ENCODE data around the gene CPPED1. TPM values are rescaled to one million over a fixed set of nuclear protein-coding genes. Genes with fewer than 3 reads are reported as not detected.
"Not testable (repeated sequence)": the region's sequence is repeated elsewhere in the genome, so short reads cannot be mapped to it uniquely, and the experiment has no call there.

The CPPED1 gene
- total and polyA plus RNA-seq, 7 donors: 9.5 to 23.8 (median 11.1) TPM

- intact Hi-C loops (cut with DNase I): no loop called here
- H3K4me1 ChIP-seq: no peaks in the 10 kb centered on the region
- no peak for TF ChIP-seq EP300 (IDR thresholded peaks at IDR 0.05)
- TF ChIP-seq POLR2A (IDR thresholded peaks at IDR 0.05): no peak
- no peak for TF ChIP-seq POLR2AphosphoS5 (IDR thresholded peaks at IDR 0.05)
- no peak for TF ChIP-seq CTCF (IDR thresholded peaks at IDR 0.05)
- H3K4me3 ChIP-seq: no peak overlapping the region
- H3K36me3 ChIP-seq: no peaks in the 10 kb centered on the region
- 55 to 58% methylated on average over 3 of the region's 3 CpGs for WGBS, 2 donors
- DNase-seq: no peak
- no peak overlapping the region for H3K27ac ChIP-seq
- no peaks in the 10 kb centered on the region for H3K9me3 ChIP-seq
- no peaks in the 10 kb centered on the region for H3K27me3 ChIP-seq
Measured at GRCh38 chr16:12826559-12826958, 22.9 kb upstream of the CPPED1 start.

GRCh38 chr16:12819126-12820117, 15.7 kb upstream of the CPPED1 start:
- peak; percentile 74 for DNase-seq
- H3K4me1 ChIP-seq: no peaks in the 10 kb centered on the region
- H3K27ac ChIP-seq: no peak overlapping the region
- H3K27me3 ChIP-seq: no peaks in the 10 kb centered on the region
- H3K4me3 ChIP-seq: no peak overlapping the region
- TF ChIP-seq EP300 (IDR thresholded peaks at IDR 0.05): no peak
- TF ChIP-seq CTCF (IDR thresholded peaks at IDR 0.05): peak; percentile 41 to 77 (median 74)
- TF ChIP-seq POLR2A (IDR thresholded peaks at IDR 0.05): no peak
- no peak for TF ChIP-seq POLR2AphosphoS5 (IDR thresholded peaks at IDR 0.05)
- WGBS, 2 donors: 53 to 59% methylated on average over 18 of the region's 18 CpGs
- intact Hi-C loops (cut with DNase I): loop anchor here (5.0 to 10.0 kb wide), 2 partner anchors 365 to 722 kb away; no protein-coding TSS in a partner anchor
- H3K9me3 ChIP-seq: no peaks in the 10 kb centered on the region
- H3K36me3 ChIP-seq: no peaks in the 10 kb centered on the region

- DNase-seq: no peak
- WGBS, 2 donors: 85 to 91% methylated on average over 4 of the region's 4 CpGs
- Histone ChIP-seq H3K27me3 (no peaks in the 10 kb centered on the region), H3K36me3 (no peaks in the 10 kb centered on the region), H3K27ac (no peak overlapping the region), H3K4me3 (no peak overlapping the region), H3K9me3 (no peaks in the 10 kb centered on the region), H3K4me1 (no peaks in the 10 kb centered on the region)
- TF ChIP-seq POLR2A (IDR thresholded peaks at IDR 0.05) (no peak), EP300 (IDR thresholded peaks at IDR 0.05) (no peak), POLR2AphosphoS5 (IDR thresholded peaks at IDR 0.05) (no peak), CTCF (IDR thresholded peaks at IDR 0.05) (no peak)
- intact Hi-C loops (cut with DNase I): loop anchor here (5.0 to 10.0 kb wide), 2 partner anchors 364 to 721 kb away; no protein-coding TSS in a partner anchor
Measured at GRCh38 chr16:12818326-12818725, 14.6 kb upstream of the CPPED1 start.

- intact Hi-C loops (cut with DNase I): loop anchor here (5.0 to 10.0 kb wide), 2 partner anchors 362 to 720 kb away; no protein-coding TSS in a partner anchor
- H3K36me3 ChIP-seq, H3K4me3 ChIP-seq, H3K27me3 ChIP-seq, H3K4me1 ChIP-seq, DNase-seq, H3K9me3 ChIP-seq, H3K27ac ChIP-seq: not testable (repeated sequence)
- 62 to 70% methylated on average over 4 of the region's 4 CpGs for WGBS, 2 donors
Measured at GRCh38 chr16:12816791-12817214, 13.1 kb upstream of the CPPED1 start.

- Histone ChIP-seq H3K9me3 (no peaks in the 10 kb centered on the region), H3K4me1 (no peaks in the 10 kb centered on the region), H3K4me3 (no peak overlapping the region), H3K36me3 (no peaks in the 10 kb centered on the region), H3K27ac (no peak overlapping the region), H3K27me3 (no peaks in the 10 kb centered on the region)
- TF ChIP-seq EP300 (IDR thresholded peaks at IDR 0.05) (no peak), POLR2AphosphoS5 (IDR thresholded peaks at IDR 0.05) (no peak), CTCF (IDR thresholded peaks at IDR 0.05) (no peak), POLR2A (IDR thresholded peaks at IDR 0.05) (no peak)
- intact Hi-C loops (cut with DNase I): loop anchor here (5.0 to 10.0 kb wide), 2 partner anchors 361 to 718 kb away; no protein-coding TSS in a partner anchor
- WGBS, 2 donors: 71% methylated on average over 3 of the region's 3 CpGs
- no peak for DNase-seq
Measured at GRCh38 chr16:12815361-12815760, 11.7 kb upstream of the CPPED1 start.

GRCh38 chr16:12813734-12814133, 10.0 kb upstream of the CPPED1 start:
- not testable (repeated sequence) for H3K27ac ChIP-seq, H3K9me3 ChIP-seq, H3K36me3 ChIP-seq, H3K27me3 ChIP-seq, DNase-seq, H3K4me3 ChIP-seq, H3K4me1 ChIP-seq
- WGBS, 2 donors: 82 to 91% methylated on average over 3 of the region's 3 CpGs
- intact Hi-C loops (cut with DNase I): loop anchor here (10.0 kb wide), 1 partner anchor 359 kb away; no protein-coding TSS in a partner anchor

- H3K27ac ChIP-seq, H3K4me3 ChIP-seq, DNase-seq, H3K4me1 ChIP-seq, H3K9me3 ChIP-seq, H3K36me3 ChIP-seq, H3K27me3 ChIP-seq: not testable (repeated sequence)
- intact Hi-C loops (cut with DNase I): loop anchor here (10.0 kb wide), 1 partner anchor 359 kb away; no protein-coding TSS in a partner anchor
- 83 to 92% methylated on average over 5 of the region's 5 CpGs for WGBS, 2 donors
Measured at GRCh38 chr16:12813321-12813720, 9.6 kb upstream of the CPPED1 start.

All from sigmoid colon (tissue), 7 donors.